Astrocyte (in vitro differentiated cells and primary cell): ENCODE results near the gene PLIN5.

Experiments
- CTCF ChIP-seq: IDR thresholded peaks from 2 replicates; pipeline ENCODE4 v1.5.1; 2011; ENCODE audit warnings: low read depth, mild to moderate bottlenecking, inconsistent platforms, low read length, moderate library complexity; ENCODE audit not compliant: insufficient read depth
- EZH2 ChIP-seq: IDR thresholded peaks from 2 replicates; pipeline ENCODE4 v1.6.1; 2012; ENCODE audit warnings: mild to moderate bottlenecking, low read length, inconsistent platforms; ENCODE audit not compliant: insufficient read depth

GRCh38 chr19:4482721-4483364 is 52.2 kb downstream of the PLIN5 start:
- no peak for TF ChIP-seq CTCF
- no peak for TF ChIP-seq EZH2
